GM12891 (cell line): ENCODE results near the gene LRP1B.

Source experiments
- DNase-seq: peaks from one replicate; pipeline ENCODE4 v3.0.0; 2011; ENCODE audit warnings: low spot score; ENCODE audit not compliant: insufficient read length
- FAIRE-seq: peaks from 2 replicates; lab custom pipeline; 2011; peaks lifted over from hg19 to GRCh38; lab: Jason Lieb, UNC
- PAX5 ChIP-seq: IDR thresholded peaks from 2 replicates; pipeline ENCODE4 v1.6.1; 2011; ENCODE audit warnings: low read length, moderate library complexity, mild to moderate bottlenecking; ENCODE audit not compliant: insufficient read depth, severe bottlenecking
- POLR2A ChIP-seq: IDR thresholded peaks from 2 replicates; pipeline ENCODE4 v1.6.1; 2011; ENCODE audit warnings: low read depth, low read length, control low read depth
- POLR2AphosphoS5 ChIP-seq: IDR thresholded peaks from 2 replicates; pipeline ENCODE4 v1.6.1; 2011; ENCODE audit warnings: low read depth, low read length, control low read depth
- POU2F2 ChIP-seq: IDR thresholded peaks from 2 replicates; pipeline ENCODE4 v1.6.1; 2011; ENCODE audit warnings: low read depth, mild to moderate bottlenecking, control low read depth, low read length, moderate library complexity
- SPI1 ChIP-seq: IDR thresholded peaks from 2 replicates; pipeline ENCODE4 v1.6.1; 2011; ENCODE audit warnings: low read depth, low read length, control low read depth
- TAF1 ChIP-seq: IDR thresholded peaks from 2 replicates; pipeline ENCODE4 v1.6.1; 2011; ENCODE audit warnings: low read depth, low read length, control low read depth

LRP1B gene

GRCh38 chr2:140683658-140684057 is 1447.2 kb downstream of the LRP1B start:
- no peak for FAIRE-seq
- no peak for DNase-seq
- TF ChIP-seq POU2F2 (no peak), POLR2A (no peak), PAX5 (no peak), SPI1 (no peak), POLR2AphosphoS5 (no peak), TAF1 (no peak)

GRCh38 chr2:140680862-140681261 is 1450.0 kb downstream of the LRP1B start:
- TF ChIP-seq POLR2A (no peak), POU2F2 (no peak), POLR2AphosphoS5 (no peak), PAX5 (no peak), TAF1 (no peak), SPI1 (no peak)
- FAIRE-seq (no peak), DNase-seq (no peak)

- DNase-seq = no peak
- no peak for FAIRE-seq
- TF ChIP-seq POU2F2 (no peak), POLR2AphosphoS5 (no peak), PAX5 (no peak), SPI1 (no peak), POLR2A (no peak), TAF1 (no peak)
These were observed 1451.1 kb downstream of the LRP1B start for GRCh38 chr2:140679752-140680151.

GRCh38 chr2:140669911-140670310 is 1460.9 kb downstream of the LRP1B start:
- FAIRE-seq = no peak
- no peak for TF ChIP-seq SPI1
- TF ChIP-seq PAX5 = no peak
- TF ChIP-seq POLR2A = no peak
- TF ChIP-seq POU2F2 = no peak
- TF ChIP-seq TAF1 = no peak
- no peak for TF ChIP-seq POLR2AphosphoS5
- no peak for DNase-seq

- TF ChIP-seq POU2F2 (no peak), POLR2A (no peak), SPI1 (no peak), TAF1 (no peak), PAX5 (no peak), POLR2AphosphoS5 (no peak)
- no peak for DNase-seq
These were observed 1463.6 kb downstream of the LRP1B start for GRCh38 chr2:140667203-140667602.

GRCh38 chr2:140662504-140662903 is 1468.3 kb downstream of the LRP1B start:
- no peak for DNase-seq
- FAIRE-seq = no peak
- TF ChIP-seq POLR2A = no peak
- no peak for TF ChIP-seq POLR2AphosphoS5
- TF ChIP-seq TAF1 = no peak
- no peak for TF ChIP-seq SPI1
- no peak for TF ChIP-seq PAX5
- TF ChIP-seq POU2F2 = no peak

More at GRCh38 chr2:140667203-140667602, 1463.6 kb downstream of the LRP1B start:
- no peak for FAIRE-seq

- DNase-seq (no peak), FAIRE-seq (no peak)
- TF ChIP-seq POLR2A = no peak
- TF ChIP-seq POLR2AphosphoS5 = no peak
- no peak for TF ChIP-seq POU2F2
- no peak for TF ChIP-seq TAF1
- TF ChIP-seq SPI1 = no peak
- TF ChIP-seq PAX5 = no peak
These were observed 1471.8 kb downstream of the LRP1B start for GRCh38 chr2:140658760-140659692.

- TF ChIP-seq POU2F2 = no peak
- TF ChIP-seq POLR2A = no peak
- TF ChIP-seq POLR2AphosphoS5 = no peak
- TF ChIP-seq SPI1 = no peak
- TF ChIP-seq TAF1 = no peak
- TF ChIP-seq PAX5 = no peak
- FAIRE-seq = no peak
- DNase-seq = no peak
These were observed 1473.2 kb downstream of the LRP1B start for GRCh38 chr2:140657657-140658056.

GRCh38 chr2:140654565-140654964 is 1476.3 kb downstream of the LRP1B start:
- no peak for DNase-seq

More at GRCh38 chr2:140654565-140654964, 1476.3 kb downstream of the LRP1B start:
- TF ChIP-seq PAX5 = no peak
- no peak for TF ChIP-seq SPI1
- TF ChIP-seq POLR2AphosphoS5 = no peak
- TF ChIP-seq POU2F2 = no peak
- no peak for TF ChIP-seq POLR2A
- no peak for TF ChIP-seq TAF1
- FAIRE-seq = no peak
